SIG-M5 treated with dmso at 0.1 percent for 504 hours (cell line): ENCODE measurements around the gene TBC1D22A.
"Not testable (repeated sequence)": the region's sequence is repeated elsewhere in the genome, so short reads cannot be mapped to it uniquely, and the experiment has no call there.

Experiments used
- DNase-seq: peaks from one replicate; lab custom pipeline; 2025; ENCODE audit not compliant: unreplicated experiment; lab: John Stamatoyannopoulos, UW

Gene TBC1D22A

DNA sequence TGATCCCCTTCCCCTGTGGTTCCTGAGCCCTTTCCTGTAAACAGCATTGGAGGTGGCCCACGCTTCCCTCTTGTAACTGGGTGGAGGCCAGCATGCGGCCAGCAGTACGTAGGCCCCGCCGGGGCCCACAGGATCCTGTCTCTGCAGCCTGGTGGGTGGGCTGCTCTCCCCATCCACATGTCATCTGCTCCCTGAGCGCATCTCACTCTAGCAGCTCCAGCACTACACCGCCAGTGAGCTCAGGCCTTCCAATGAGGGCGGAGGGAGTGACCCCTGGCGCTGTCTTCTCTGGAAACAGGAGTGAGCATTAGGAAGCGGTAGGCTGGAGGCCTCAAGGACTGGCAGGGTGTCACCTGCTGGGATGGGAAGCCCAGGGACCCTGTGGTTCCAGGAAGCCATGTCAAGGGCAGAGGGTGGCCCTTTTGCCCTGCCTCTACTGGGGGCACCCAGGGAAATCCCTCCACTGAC, 363.9 kb downstream of the TBC1D22A start:
- DNase-seq: no peak

DNA sequence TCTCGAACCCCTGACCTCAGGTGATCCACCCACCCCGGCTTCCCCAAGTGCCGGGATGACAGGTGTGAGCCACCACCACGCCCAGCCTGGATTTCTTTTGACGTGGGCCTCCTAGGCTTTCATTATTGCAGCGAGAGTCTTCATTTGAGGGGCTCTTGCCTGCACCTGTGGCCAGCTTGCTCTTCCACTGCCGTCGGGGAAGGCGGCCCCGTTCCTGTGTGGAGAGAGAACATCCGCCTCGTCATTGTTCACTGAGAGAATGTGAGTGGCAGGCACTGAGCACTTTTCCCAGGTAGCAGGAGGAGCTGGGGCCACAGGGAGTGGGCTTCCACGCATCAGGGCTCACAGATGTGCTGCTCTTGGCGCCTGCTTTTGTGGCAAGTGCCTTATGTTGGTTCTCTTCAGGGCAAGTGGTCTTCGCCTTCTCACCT, 365.0 kb downstream of the TBC1D22A start:
- no peak for DNase-seq

DNA sequence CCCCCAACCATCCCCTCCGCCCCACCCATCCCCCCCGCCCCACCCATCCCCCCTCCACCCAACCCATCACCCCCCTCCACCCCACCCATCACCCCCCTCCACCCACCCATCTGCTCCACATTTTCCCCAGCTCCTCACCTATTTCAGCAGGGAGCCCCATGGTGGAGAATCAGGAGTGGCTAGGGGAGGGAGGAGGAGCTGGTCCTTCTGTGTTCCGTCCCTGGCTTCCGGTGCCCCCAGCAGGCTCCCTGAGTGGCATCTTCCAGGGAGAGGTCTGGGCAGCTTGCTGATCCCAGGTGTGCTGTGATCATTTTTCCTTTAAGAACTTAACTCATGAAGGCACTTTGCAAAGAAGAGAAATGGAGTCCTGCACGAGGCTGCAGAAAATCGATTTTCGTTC, 365.8 kb downstream of the TBC1D22A start:
- no peak for DNase-seq

DNA sequence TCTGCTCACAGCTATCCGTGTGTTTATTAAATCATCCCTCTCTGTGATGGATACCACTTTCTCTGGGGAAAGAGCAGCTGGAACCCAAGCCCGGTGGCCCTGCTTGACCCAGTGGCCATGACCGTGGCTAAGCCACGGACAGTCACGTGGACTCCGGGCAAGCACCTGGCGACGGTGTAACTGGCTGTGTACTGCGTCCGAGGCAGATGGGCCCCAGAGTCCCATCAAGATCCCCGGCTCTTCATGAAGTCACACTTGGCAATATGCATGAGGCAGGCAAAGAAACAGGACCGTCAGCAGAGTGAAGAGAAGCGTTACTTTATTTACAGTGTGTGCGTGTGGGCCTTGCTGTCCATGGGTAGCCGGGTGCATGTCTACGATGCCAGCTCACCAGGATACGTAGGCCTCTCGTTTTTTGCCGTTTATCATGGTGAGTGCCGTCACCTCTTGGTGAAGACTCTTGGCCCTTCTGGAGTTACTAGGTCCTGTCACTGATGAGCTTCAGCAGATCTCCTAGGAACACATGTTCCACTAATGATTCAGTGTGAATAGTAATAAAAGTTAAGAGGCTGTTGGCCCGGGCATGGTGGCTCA, 366.3 kb downstream of the TBC1D22A start:
- DNase-seq: no peak

DNA sequence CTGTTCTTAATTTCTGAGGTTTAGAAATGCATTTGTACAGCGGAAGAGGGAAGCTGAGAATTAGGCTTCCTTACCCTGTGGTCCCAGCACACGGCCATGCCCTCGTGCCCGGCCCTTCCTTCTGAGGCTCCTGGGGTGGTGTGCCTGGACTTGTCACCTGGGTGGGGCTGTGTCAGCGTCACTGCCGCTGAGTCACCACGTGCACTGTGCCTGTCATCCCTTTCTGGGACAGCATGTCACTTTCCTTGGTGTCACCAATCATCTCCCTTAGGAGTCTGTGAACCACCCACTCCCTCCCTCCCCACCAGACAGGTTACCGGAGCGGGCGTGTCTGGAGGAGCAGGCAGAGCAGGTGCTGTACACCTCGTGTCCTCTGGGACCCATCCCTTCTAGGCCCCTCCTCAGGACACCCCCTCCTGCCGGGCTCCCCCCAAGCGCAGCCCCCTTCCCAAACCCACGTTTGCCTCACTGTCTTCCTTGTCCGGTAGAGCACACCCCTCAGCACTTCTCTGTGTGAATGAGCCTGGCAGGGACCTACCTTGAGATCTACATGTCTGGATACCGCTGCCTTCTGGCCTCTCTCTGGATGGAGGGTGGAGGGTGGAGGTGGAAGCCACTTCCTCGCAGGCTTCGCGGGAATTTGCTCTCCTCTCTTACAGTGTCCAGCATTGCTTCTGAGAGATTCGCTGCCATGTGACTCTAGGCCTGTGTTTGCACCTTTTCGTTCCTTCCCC, 367.6 kb downstream of the TBC1D22A start:
- DNase-seq: peak; percentile 74

DNA sequence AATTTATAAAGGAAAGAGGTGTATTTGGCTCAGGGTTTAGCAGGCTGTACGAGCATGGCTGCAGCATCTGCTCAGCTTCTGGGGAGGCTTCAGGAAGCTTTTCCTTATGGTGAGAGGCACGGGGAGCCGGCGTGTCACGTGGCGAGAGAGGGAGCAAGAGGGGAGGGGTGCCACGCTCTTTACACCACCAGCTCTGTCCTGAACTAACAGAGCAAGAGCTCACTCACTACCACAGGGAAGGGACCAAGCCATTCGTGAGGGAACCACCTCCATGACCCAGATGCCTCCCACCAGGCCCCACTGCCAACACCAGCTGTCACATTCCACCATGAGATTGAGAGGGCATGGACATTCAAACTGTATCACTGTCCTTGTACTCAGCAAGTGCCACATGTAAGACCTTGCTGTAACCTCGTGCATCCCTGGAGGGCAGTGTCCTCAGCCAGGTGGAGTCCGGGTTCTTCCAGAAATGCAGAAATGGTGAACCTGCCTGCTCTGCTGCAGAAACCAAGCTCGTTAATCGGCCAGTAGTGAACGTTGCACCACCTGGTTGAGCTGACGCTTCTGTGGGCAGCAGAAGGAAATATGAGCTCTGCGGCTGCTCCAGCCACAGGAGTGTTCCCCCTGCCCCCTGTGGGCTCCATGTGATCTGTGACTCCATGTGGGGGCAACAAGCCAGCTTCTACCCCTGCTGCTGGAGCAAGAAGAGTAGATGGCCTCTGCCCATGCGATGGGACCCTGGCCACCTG, 368.6 kb downstream of the TBC1D22A start:
- DNase-seq: no peak

DNA sequence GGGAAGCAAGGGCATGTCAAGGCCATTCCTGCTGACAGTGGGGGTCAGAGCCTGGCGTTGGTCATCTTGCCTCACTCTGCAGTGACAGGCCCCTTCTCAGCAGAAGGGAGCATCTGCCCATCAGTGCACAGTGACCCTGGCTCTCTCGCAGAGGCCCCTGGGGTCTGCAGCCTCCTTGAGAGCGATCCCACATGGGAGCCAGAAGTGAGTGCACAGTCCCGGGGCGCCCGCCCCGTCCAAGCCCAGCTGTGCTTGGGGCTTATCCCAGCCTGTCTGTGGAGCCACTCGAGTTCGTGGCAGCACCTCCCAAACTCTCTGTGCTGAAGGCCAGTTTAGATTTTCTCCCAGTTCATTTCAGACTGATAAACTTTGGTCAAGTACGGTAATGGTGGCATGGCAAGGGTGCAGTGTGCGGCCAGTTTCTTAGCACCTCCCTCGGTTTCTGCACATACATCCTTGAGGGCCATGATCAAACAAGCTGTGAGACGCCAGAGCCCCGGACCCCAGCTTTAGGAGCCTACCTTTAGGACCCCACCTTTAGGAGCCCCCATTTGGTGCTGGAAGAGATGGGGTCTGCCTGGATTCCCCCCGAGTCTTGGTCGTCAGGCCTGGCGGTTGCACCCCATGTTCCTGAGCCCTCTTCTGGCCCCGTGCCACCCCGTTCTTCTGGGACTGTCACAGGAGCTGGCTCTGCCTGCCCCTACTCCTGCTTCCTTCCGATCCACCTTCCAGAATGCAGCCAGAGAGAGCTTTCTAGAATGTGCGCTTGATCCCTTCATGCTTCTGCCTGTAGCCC, 369.4 kb downstream of the TBC1D22A start:
- DNase-seq: no peak

DNA sequence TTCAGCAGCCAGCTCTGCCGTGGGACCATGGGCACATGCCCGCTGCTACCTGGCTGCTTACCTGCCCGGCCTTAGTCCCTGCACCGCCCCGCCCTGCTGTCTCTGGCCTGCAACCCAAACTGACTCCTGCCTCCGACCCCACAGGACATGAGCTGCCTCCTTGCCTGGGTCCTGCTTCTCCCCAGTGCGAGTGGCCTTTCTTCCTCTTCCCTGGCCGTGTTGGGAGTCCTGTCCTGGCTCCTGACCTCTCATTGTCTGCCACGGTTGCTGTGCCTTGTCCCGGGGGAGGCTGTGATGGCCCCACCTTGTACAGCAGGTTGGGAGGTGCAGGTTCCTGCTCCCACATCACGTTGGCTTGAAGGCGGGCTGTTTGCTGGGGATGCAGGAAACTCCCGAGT, 370.0 kb downstream of the TBC1D22A start:
- DNase-seq: no peak

DNA sequence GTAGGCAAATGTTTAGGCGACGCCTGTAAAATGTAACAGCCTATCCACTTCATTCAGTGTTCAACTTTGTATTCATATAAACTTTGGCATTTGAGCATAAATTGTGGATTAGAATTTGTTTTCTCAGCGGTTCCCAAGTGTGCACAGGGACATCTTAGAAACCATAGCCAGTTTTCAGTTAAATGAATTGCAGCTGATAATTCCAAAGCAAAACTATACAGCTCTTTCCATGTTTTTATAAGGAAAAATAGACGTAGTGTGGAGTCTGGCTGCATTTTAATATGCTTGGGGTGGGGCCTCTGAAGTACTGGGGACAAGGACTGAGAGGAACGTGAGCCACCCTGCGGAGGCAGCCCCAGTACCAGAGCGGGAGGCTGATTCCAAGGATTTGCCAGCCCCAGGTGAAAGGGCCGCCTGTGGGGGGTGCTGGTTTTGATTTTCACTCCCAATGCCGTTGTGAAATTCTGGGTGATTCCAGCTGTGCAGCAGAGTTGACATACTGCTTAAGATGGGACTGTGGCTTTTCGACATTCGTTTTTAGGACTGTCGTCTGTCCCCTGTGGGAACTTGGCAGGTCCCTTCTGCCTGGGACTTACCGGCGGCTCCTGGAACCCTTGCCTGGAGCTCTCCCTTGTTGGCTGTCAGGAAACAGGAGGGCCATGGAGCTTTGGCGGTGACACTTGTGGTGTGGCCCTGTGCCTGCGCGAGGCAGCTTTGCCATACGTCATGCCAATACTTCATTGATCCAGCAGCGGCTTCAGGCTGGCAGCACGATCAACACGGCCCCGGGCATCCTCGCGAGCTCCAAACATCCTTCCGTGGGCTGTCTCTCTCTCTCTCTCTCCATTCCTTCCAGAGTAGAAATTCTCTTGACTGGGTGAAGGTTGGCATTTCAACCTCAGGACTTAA, 370.9 kb downstream of the TBC1D22A start:
- DNase-seq: no peak

DNA sequence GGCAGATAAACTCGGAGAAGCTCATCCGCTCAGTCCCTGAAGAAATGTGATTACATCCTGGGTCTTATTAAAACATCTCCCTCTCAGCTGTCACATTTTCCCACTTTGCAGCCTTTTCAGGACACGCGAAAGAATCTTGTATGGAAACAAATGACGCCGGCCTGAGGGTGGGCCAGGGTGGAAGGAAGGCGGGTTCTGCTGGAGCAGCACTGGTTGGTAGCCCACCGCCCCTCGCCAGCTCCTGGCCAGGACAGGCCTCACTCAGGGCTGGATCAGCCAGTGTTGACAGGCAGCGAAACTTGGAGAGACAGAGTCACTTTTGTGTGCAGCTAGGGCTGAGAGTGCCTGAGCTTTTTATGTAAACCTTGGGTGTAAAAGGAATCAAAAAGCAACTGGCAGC, 371.8 kb downstream of the TBC1D22A start:
- no peak for DNase-seq

DNA sequence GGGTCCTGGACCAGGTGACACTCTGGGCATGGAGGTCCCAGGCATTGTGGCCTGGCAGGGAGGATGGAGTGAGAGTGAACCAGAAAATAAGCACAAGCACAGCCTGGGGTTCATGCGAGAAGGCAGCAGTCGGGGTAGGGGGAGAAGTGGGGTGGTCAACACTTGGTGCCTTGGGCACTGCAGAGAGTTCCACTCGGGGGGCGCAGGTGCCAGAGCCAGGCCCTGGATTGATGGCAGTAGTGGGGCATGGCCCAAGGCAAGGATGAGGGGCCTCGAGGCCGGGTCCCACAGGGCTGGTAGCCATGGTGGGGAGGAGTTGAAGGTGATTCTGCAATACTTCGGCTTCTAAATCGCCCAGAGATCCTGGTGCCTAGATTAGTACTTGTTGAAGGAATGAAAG, 372.9 kb downstream of the TBC1D22A start:
- no peak for DNase-seq

DNA sequence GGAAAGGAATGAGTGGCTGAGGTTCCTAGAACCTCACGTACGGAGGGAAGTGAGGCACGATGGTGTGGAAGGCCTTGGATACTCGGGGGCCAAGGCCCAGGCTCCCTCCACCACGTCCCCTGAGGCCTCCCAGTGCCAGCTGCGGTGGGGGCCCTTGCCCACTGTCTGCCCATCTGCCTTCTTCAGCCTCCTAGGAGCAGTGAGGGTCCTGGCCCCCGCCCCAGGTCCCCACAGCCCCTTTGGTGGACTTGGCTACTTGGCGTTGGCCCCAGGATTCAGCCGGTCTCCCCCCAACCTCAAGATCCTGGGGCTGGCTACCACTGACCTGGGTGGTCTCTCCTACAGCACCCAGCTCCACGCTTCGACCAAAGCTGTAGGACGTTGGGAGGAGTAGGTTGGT, 373.6 kb downstream of the TBC1D22A start:
- DNase-seq: no peak

DNA sequence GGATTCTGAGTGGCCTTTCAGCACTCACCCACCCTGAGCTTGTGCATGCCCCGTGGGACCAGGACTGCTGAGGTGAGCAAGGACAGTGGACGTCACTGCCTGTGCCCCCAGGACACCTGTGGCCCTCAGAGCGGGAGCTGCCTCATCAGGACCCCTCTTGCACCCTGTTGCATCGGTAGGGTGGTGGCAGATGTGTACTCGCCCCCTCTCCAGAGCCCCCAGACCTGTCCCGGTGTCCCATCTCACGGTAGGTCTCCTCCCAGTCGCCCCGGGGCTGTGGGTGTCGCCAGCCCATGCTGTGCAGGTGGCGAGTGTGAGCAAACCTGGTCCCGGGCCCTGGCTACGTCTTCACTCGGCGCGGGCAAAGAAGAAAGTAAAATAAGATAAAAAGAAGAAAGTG, 374.2 kb downstream of the TBC1D22A start:
- DNase-seq: no peak

DNA sequence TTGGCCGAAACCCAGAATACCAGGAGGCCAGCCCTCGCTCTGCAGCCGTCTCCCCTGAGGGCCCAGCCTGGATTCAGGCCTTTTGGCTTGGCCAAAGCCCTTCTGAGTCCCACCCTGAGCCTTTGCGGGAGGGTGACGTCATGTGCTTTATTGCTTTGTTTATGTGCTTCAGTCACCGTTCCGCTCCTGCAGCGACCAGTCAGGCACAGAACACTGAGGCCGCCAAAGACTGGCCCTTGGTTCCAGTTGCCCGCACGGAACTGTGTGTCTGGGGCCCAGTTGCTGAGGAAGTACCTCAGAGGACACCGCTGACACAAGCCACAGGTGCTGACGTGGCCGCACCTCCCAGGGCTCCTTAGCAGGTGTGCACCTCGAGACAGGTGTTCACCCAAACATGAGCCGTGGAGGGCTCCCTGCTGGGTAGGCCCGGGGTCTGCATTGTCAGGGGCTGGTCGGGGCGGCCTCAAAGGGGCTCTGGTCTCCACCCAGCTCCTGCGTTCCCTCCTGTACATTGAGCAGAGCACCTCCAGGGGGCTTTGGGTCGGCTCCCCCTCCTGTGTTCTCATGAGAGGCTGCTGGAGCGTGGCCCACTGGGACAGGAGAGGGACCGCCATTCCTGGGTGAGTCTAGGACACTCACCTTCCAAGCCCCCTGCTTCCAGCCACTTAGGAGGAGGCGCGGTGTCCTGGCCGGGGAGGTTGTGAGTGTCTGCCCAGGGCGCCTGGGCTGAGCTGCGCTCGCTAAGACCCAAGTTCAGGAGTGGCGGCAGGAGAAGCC, 376.8 kb downstream of the TBC1D22A start:
- no peak for DNase-seq

DNA sequence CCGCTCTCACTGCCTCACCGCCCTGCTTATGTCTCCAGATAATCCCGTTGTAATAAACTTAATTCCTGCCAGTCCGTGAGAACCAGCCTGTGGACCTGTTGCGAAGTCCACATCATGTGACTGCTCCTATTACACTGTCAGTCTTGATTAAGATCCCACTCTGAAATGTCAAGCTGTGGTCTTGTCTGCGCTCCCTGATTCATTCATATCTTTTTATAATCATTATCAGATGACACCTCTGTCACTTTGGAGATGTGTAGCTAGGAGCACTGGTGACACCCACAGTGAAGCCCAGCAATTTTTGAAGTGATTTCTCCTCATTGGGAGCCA, 377.3 kb downstream of the TBC1D22A start:
- no peak for DNase-seq

DNA sequence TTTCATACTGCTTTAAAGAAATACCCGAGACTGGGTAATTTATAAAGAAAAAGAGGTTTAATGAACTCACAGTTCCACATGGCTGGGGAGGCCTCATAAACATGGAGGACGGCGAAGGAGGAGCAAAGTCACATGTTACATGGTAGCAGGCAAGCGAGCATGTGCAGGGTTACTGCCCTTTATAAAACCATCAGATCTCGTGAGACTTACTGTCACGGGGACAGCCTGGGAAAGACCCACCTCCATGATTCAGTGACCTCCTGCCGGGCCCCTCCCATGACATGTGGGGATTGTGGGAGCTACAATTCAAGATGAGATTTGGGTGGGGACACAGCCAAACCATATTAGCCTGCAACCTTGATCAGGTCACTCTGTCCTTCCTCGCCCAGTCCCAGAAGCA, 378.5 kb downstream of the TBC1D22A start:
- DNase-seq: not testable (repeated sequence)

DNA sequence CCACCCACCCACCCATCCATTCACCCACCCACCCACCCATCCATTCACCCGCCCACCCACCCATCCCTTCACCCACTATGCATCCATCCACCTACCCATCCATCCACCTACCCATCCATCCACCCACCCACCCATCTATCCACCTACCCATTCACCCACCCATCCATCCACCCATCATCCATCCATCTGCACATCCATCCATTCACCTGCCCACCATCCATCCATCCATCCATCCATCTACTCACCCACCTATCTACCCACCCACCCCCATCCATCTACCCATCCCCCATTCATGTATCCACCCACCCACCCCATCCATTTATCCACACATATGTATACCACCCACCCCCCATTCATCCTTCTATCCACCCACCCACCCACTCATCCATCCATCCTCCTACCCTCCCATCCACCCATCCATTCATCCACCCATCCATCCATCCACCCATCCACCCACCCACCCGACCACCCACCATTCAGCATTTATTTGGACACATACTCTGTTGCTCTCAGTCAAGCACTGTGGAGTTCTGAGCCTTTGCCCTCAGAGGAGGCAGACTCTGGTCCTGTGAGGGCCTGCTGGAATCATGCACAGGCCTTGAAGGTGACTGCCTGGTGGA, 380.1 kb downstream of the TBC1D22A start:
- no peak for DNase-seq

DNA sequence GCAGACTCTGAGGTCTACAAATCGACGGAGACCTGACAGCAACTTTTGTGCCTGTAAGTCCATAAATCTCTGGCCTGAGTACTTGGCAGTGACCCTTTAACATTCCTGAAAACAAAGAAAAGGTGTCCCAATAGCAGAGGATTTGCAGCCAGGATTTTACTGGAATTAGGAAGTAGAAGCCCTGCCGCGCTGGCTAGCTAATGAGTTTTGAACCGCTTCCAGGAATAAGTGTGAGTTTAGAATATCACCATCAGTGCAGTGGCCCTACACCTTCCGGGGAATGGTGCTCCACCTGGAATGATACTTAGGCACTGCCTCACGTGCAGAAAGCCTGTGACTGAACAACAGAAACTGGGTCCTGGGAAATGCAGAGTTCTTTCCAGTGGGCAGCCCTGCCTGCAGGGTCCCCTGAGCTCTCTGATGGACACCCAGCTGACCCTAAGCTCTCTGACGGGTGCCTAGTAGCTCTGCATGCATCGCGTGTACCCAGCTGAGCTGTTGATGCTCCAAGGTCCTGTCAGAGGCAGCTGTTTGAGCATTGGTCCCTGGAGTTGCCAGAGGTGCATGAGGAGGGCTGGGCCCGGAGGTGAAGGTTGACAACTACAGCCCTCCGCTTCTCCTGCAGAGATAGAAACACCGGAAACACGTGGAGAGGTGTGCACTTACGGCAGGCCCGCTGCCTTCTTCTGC, 380.9 kb downstream of the TBC1D22A start:
- no peak for DNase-seq
